Anterior cingulate cortex (tissue), 58 donors: Measurements from ENCODE around the gene GRID2.

Experiments used
- DNase-seq, 58 donors: peaks; one replicate each; lab custom pipeline; 2025; lab: John Stamatoyannopoulos, UW

GRID2 gene

GRCh38 chr4:93168053-93168452, 864.3 kb downstream of the GRID2 start:
- DNase-seq, result no peak

DNA sequence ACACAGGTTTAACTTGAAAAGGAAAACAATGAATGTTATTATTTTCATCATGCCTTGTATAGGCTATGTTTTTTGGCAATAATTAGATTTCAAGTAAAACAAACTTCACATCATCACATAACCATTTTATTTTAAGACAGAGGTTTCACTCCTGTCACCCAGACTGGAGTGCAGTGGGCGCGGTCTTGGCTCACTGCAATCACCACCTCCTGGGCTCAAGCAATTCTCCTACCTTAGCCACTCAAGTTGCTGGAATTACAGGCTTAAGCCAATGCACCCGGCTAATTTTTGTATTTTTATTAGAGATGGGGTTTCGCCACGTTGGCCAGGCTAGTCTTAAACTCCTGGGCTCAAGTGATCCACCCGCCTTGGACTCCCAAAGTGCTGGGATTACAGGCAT, 866.2 kb downstream of the GRID2 start:
- no peak for DNase-seq

DNA sequence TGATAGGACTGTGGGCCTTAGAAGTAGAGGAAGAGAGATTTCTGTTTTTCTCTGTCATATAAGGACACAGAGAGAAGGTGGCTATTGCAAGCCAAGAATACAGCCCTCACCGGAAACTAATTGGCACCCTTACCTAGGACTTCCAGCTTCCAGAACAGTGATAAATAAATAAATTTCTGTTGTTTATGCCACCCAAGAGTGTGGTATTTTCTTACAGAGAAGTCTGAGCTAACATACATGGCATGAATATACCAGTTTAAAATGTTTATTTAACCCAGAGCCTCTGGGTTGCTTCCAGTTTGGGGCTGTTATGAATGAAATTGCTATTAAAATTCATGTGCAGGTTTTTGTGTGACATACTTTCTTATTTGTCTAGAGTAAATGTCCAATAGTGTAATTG, 870.8 kb downstream of the GRID2 start:
- no peak for DNase-seq

GRCh38 chr4:93178279-93178678, 874.5 kb downstream of the GRID2 start:
- DNase-seq, result no peak

DNA sequence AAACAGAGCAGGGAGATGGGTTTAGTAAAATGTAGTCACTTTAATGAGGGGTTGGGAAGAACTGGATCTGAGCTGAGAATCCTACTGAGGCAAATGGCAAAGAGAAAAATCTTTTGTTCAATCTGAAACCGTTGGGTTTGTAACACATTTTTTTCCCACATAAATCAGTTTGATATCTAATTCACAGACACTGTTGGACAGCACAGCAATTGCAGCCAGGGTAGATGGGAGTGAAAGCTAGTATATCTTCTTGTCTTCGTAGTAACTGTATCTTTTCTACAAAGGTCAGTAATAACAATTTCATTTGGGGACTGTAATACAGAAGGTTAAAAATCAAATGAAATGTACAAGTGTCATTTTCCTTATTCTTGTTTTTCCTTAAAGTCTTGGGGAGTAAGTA, 875.3 kb downstream of the GRID2 start:
- no peak for DNase-seq

GRCh38 chr4:93182722-93183121, 879.0 kb downstream of the GRID2 start:
- no peak for DNase-seq

DNA sequence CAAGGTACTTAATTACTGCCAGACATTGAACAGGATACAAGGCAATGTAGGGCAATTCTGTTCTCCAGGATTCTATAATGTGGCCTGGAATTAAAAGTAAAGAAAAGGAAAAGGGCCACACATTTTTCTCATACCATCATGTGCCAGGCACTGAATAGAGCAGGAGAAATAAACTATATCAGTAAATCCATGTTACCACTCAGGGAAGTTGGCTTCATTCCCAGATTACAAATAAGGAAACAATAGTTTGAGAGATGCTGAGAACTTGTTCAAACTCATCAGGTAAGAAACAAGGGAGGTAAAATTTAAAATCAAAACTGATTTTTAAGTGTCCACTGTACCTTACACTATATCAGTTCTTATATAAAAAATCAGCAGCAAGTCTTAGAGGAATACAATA, 879.8 kb downstream of the GRID2 start:
- DNase-seq, result no peak

DNA sequence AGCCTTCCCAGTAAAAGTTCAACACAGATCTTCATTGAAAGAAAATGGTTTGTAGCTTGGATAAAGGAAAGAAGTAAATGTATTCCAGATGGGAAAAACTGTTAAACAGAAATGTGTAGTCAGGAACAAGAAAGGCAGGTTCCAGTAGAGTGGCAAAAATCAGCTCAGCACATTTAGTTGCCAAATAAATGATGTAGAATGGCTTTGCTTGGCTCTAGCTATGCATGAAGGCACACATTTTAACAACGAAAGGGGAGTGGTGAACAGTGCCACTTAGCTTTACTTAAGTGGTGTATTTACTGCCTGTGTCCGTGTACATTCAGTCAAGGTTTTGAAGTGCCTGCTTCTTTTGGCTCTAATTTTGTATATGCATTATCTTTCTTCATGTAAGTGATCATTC, 880.3 kb downstream of the GRID2 start:
- no peak for DNase-seq

GRCh38 chr4:93186846-93187245, 883.1 kb downstream of the GRID2 start:
- no peak for DNase-seq

DNA sequence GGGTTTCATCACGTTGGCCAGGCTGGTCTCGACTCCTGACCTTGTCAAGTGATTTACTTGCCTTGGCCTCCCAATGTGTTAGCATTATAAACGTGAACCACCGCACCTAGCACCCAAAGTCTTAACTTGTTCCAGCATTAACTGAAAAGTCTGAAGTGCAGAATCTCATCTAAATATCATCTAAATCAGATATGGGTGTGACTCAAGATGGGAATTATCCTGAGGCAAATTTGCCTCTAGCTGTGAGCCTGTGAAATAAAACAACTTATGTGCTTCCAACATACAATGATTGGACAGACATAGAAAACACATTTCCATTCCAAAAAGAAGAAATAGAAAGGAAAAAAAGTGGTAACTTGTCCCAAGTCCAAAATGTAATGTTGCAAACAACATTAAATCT, 883.7 kb downstream of the GRID2 start:
- DNase-seq, result peak in 1 of 58 donors; percentile 14

DNA sequence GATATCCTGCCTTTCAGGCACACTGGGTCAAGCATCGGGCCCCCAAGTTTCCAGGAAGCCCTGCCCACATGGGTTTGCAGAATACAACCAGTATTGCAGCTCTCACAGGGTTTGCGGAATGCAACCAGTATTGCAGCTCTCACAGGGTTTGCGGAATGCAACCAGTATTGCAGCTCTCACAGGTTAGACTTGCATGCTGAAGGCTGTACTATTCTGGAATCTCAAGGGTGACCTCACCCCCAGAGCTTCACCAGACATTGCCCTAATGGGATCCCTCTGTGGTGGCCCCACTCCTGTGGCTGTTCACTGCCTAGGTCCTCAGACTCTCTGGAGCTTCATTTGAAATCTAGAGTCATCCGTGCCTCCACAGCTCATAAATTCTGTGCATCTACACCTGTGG, 884.1 kb downstream of the GRID2 start:
- DNase-seq, result no peak

GRCh38 chr4:93199492-93199891, 895.7 kb downstream of the GRID2 start:
- peak in 2 of 58 donors; percentile 5 to 8 for DNase-seq

- DNase-seq, result no peak
Measured at GRCh38 chr4:93201471-93202096, 897.8 kb downstream of the GRID2 start.

DNA sequence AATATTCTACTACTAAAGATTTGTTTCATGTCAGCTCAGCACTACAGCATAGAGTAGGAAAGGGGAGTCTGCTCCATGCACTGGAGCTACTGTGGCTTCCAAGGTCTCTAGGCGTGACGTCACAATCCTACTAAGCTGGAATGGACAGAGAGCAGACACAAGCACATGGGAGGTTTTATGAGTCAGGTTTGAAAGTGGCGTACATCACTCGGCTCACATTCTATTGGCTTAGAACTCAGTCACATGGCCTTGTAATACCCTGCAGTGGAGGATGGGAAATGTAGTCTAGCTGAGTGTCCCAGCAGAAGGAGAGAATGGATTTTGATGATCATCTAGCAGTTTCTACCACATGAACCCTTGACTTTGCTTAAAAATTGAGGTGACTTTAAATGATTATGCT, 899.9 kb downstream of the GRID2 start:
- no peak for DNase-seq

DNA sequence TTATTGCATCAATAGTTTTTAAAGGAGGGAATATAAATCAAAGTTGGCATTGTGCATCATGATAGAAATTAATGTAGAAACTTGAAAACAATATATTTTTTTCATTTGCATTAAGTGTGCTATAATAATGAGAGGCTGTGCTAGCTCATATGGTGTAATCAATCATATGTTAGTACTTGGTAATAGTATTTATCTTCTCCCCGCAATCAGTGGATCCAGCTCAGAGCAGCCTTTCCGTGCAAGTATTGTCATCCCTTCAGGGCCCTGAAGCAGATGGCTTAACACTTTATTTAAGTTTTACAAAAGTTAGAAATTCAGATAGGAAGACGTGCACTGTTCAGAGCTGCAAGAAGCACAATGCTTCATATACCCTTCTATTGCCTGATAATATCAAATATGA, 908.5 kb downstream of the GRID2 start:
- no peak for DNase-seq

DNA sequence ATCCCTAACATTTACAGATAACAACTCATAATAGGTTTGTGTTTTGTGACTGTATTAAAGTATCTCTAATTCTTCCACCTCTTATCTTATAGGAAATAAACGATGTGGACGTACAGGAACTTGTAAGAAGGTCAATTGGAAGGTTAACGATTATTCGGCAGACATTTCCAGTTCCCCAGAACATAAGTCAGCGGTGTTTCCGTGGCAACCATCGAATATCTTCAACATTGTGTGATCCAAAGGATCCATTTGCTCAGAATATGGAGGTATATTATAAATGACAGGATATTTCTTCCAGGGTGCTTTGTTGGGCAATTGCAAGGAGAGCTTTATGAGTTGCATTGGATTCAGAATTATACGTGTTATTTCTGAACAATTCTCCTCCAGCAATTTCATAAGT, 912.9 kb downstream of the GRID2 start:
- no peak for DNase-seq

- DNase-seq, result no peak
Measured at GRCh38 chr4:93217431-93217830, 913.7 kb downstream of the GRID2 start.

DNA sequence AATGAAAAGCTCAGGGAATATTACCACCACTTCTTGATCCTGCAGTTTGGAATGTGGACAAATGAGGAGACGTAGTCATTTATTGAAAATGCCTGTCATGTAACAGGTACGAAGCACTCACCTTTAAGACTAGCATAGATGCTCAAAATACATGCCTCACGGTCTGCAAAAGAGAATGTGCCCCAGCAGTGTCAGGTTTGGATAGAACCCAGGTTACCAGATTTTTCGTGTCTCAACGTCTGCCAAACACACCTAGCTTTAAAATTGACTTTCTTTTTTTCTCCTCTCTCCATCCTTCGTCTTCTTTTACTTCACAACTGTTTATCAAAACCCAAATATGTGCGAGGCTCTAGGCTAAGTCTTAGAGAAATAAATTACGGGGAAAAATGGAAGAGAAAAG, 918.0 kb downstream of the GRID2 start:
- DNase-seq, result no peak

DNA sequence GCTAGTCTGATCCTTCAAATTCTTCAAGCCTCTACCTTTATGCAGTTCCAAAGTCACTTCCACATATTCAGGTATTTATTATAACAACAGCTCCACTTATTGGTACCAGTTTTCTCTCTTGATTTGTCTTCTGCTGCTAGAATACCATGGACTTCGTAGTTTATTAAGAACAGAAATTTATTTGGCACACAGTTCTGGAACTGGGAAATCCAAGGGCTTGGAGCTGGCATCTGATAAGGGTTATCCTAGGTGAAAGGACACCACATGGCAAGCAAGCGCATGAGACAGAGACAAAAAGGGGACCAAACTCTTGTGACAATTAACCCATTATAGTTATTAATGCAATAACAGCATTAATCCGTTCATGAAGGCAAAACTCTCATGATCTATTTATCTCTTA, 924.3 kb downstream of the GRID2 start:
- no peak for DNase-seq

- DNase-seq, result no peak
Measured at GRCh38 chr4:93232883-93233282, 929.1 kb downstream of the GRID2 start.

- DNase-seq, result no peak
Measured at GRCh38 chr4:93237521-93237920, 933.8 kb downstream of the GRID2 start.

DNA sequence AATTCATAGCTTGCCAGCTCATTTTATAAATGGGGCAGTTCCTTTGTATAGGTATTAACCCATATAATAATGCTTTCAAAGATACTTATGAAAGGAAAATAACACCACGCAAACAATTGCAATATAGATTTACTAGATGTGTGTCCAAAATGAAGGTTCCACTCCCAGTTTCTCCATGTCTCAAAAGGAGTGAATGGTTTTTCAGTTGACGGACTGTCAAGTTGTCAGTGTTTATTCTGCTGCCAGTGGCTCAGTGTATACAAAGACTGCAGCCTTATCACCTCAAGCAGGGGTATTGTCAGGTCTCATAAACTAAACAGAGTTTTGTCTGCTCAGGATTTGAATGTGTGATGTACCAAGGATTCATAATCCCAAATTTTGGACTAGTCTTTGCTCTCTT, 939.5 kb downstream of the GRID2 start:
- no peak for DNase-seq

GRCh38 chr4:93261207-93261606, 957.4 kb downstream of the GRID2 start:
- DNase-seq, result no peak
